Astrocyte (in vitro differentiated cells and primary cell): Measurements from ENCODE around the gene IFNAR1. TPM values are rescaled to one million over a fixed set of nuclear protein-coding genes. Genes with fewer than 3 reads are reported as not detected.

Source experiments
- DNase-seq: peaks from one replicate; pipeline ENCODE4 v3.0.0-alpha.2; 2010; ENCODE audit warnings: low read depth
- FAIRE-seq: peaks from 2 replicates; lab custom pipeline; 2011; peaks lifted over from hg19 to GRCh38; lab: Jason Lieb, UNC
- H2AFZ ChIP-seq: 2 replicates; pipeline ENCODE4 v1.6.0; 2012; ENCODE audit warnings: low read depth, low read length, inconsistent platforms
- H3K27ac ChIP-seq: 2 replicates; pipeline ENCODE4 v1.5.1; 2011; ENCODE audit warnings: low read depth, low read length, inconsistent platforms
- H3K27me3 ChIP-seq: 2 replicates; pipeline ENCODE4 v1.6.0; 2011; ENCODE audit warnings: low read length, inconsistent platforms; ENCODE audit not compliant: insufficient read depth
- H3K36me3 ChIP-seq: 2 replicates; pipeline ENCODE4 v1.5.1; 2011; ENCODE audit warnings: low read length, inconsistent platforms; ENCODE audit not compliant: insufficient read depth
- H3K4me1 ChIP-seq: 2 replicates; pipeline ENCODE4 v1.5.1; 2011; ENCODE audit warnings: low read length, inconsistent platforms; ENCODE audit not compliant: insufficient read depth
- H3K4me2 ChIP-seq: 2 replicates; pipeline ENCODE4 v1.6.0; 2012; ENCODE audit warnings: low read length, inconsistent platforms
- H3K4me3 ChIP-seq: 2 replicates; pipeline ENCODE4 v1.5.1; 2011; ENCODE audit warnings: low read depth, mild to moderate bottlenecking, low read length, inconsistent platforms; ENCODE audit not compliant: insufficient read depth
- H3K79me2 ChIP-seq: 2 replicates; pipeline ENCODE4 v1.6.0; 2012; ENCODE audit warnings: mild to moderate bottlenecking, low read length, inconsistent platforms; ENCODE audit not compliant: insufficient read depth
- H3K9ac ChIP-seq: 2 replicates; pipeline ENCODE4 v1.6.0; 2012; ENCODE audit warnings: mild to moderate bottlenecking, low read length, inconsistent platforms
- H3K9me3 ChIP-seq: 2 replicates; pipeline ENCODE4 v1.5.1; 2012; ENCODE audit warnings: low read depth, mild to moderate bottlenecking, low read length, inconsistent platforms; ENCODE audit not compliant: insufficient read depth
- H4K20me1 ChIP-seq: 2 replicates; pipeline ENCODE4 v1.6.0; 2012; ENCODE audit warnings: low read length, inconsistent platforms; ENCODE audit not compliant: insufficient read depth
- H3K27ac Mint-ChIP-seq: one replicate; pipeline ENCODE4 v1.8.0; 2021; ENCODE audit warnings: mild to moderate bottlenecking, mixed read lengths; ENCODE audit not compliant: unreplicated experiment
- H3K27me3 Mint-ChIP-seq: one replicate; pipeline ENCODE4 v1.8.0; 2021; ENCODE audit warnings: low read depth, mixed read lengths; ENCODE audit not compliant: unreplicated experiment
- H3K36me3 Mint-ChIP-seq: one replicate; pipeline ENCODE4 v1.8.0; 2021; ENCODE audit warnings: low read depth, mixed read lengths; ENCODE audit not compliant: unreplicated experiment
- H3K4me1 Mint-ChIP-seq: one replicate; pipeline ENCODE4 v1.8.0; 2021; ENCODE audit warnings: low read depth, mixed read lengths; ENCODE audit not compliant: unreplicated experiment
- H3K4me3 Mint-ChIP-seq: one replicate; pipeline ENCODE4 v1.8.0; 2021; ENCODE audit warnings: mild to moderate bottlenecking, moderate library complexity, mixed read lengths; ENCODE audit not compliant: unreplicated experiment
- H3K9me3 Mint-ChIP-seq: one replicate; pipeline ENCODE4 v1.8.0; 2021; ENCODE audit warnings: mild to moderate bottlenecking, mixed read lengths; ENCODE audit not compliant: unreplicated experiment
- CTCF ChIP-seq: IDR thresholded peaks from 2 replicates; pipeline ENCODE4 v1.5.1; 2011; ENCODE audit warnings: low read depth, mild to moderate bottlenecking, inconsistent platforms, low read length, moderate library complexity; ENCODE audit not compliant: insufficient read depth
- EZH2 ChIP-seq: IDR thresholded peaks from 2 replicates; pipeline ENCODE4 v1.6.1; 2012; ENCODE audit warnings: mild to moderate bottlenecking, low read length, inconsistent platforms; ENCODE audit not compliant: insufficient read depth
- total RNA-seq: library from RNA; stranded (reverse); gene quantifications from 2 replicates; pipeline ENCODE4 v1.2.1, GENCODE V29; 2021

Gene IFNAR1
- total RNA-seq, 1 donor from 2014 or later, result 44.0 TPM

- H3K4me3 Mint-ChIP-seq, result no peak overlapping the region
- H3K36me3 Mint-ChIP-seq, result peaks cover 1% of the 10 kb centered on the region
- no peaks in the 10 kb centered on the region for H3K27me3 ChIP-seq
- H3K36me3 ChIP-seq, result no peaks in the 10 kb centered on the region
- no peak overlapping the region for H3K4me3 ChIP-seq
- TF ChIP-seq EZH2 (no peak), CTCF (no peak)
- peak overlapping the region; percentile 59 for H3K27ac ChIP-seq
- peaks cover 2% of the 10 kb centered on the region for H3K9me3 Mint-ChIP-seq
- peaks cover 14% of the 10 kb centered on the region for H3K4me1 Mint-ChIP-seq
- DNase-seq (no peak), FAIRE-seq (no peak)
- no peaks in the 10 kb centered on the region for H3K79me2 ChIP-seq
- no peak overlapping the region for H3K27ac Mint-ChIP-seq
- H2AFZ ChIP-seq, result no peak overlapping the region
- peaks cover 10% of the 10 kb centered on the region for H3K27me3 Mint-ChIP-seq
- peaks cover 24% of the 10 kb centered on the region for H3K4me1 ChIP-seq
- H3K9me3 ChIP-seq, result no peaks in the 10 kb centered on the region
- no peaks in the 10 kb centered on the region for H4K20me1 ChIP-seq
- H3K9ac ChIP-seq, result no peak overlapping the region
- H3K4me2 ChIP-seq, result peak overlapping the region; percentile 53
Measured at GRCh38 chr21:33397717-33398116, 72.9 kb downstream of the IFNAR1 start.

GRCh38 chr21:33398361-33398760, 73.6 kb downstream of the IFNAR1 start:
- Mint-ChIP-seq H3K4me3 (no peak overlapping the region), H3K27ac (no peak overlapping the region), H3K4me1 (peaks cover 14% of the 10 kb centered on the region), H3K9me3 (peaks cover 2% of the 10 kb centered on the region), H3K36me3 (peaks cover 1% of the 10 kb centered on the region), H3K27me3 (peaks cover 8% of the 10 kb centered on the region)
- FAIRE-seq (no peak), DNase-seq (no peak)
- no peak overlapping the region for H3K4me3 ChIP-seq
- no peaks in the 10 kb centered on the region for H3K9me3 ChIP-seq
- no peaks in the 10 kb centered on the region for H3K36me3 ChIP-seq
- peaks cover 24% of the 10 kb centered on the region for H3K4me1 ChIP-seq
- no peak overlapping the region for H3K4me2 ChIP-seq
- H4K20me1 ChIP-seq, result no peaks in the 10 kb centered on the region
- no peaks in the 10 kb centered on the region for H3K79me2 ChIP-seq
- H3K27ac ChIP-seq, result no peak overlapping the region
- no peaks in the 10 kb centered on the region for H3K27me3 ChIP-seq
- no peak overlapping the region for H3K9ac ChIP-seq
- no peak overlapping the region for H2AFZ ChIP-seq
- TF ChIP-seq CTCF, result no peak
- TF ChIP-seq EZH2, result no peak

- Histone ChIP-seq H3K4me1 (peaks cover 26% of the 10 kb centered on the region), H4K20me1 (peaks cover 23% of the 10 kb centered on the region), H3K9ac (no peak overlapping the region), H3K9me3 (no peaks in the 10 kb centered on the region), H3K79me2 (peaks cover 31% of the 10 kb centered on the region), H3K4me2 (no peak overlapping the region), H3K4me3 (no peak overlapping the region), H3K27ac (no peak overlapping the region), H3K36me3 (no peaks in the 10 kb centered on the region), H3K27me3 (no peaks in the 10 kb centered on the region), H2AFZ (no peak overlapping the region)
- DNase-seq (no peak), FAIRE-seq (no peak)
- Mint-ChIP-seq H3K27me3 (peaks cover 2% of the 10 kb centered on the region), H3K4me3 (peak overlapping the region; percentile 54), H3K9me3 (peaks cover 2% of the 10 kb centered on the region), H3K36me3 (peaks cover 1% of the 10 kb centered on the region), H3K4me1 (peaks cover 20% of the 10 kb centered on the region), H3K27ac (no peak overlapping the region)
- TF ChIP-seq CTCF, result no peak
- TF ChIP-seq EZH2, result no peak
Measured at GRCh38 chr21:33401630-33401992, 76.8 kb downstream of the IFNAR1 start.
